ENCODE results near the gene ISLR.

Gene ISLR

GRCh38 chr15:74174219-74174957 lies 878 bp downstream of the ISLR start:
- peak; percentile 95 for DNase-seq

GRCh38 chr15:74174958-74175253 lies 1.4 kb downstream of the ISLR start:
- peak; percentile 31 for DNase-seq

- no peak for DNase-seq
Measured at GRCh38 chr15:74175271-74176191, 2.0 kb downstream of the ISLR start.

GRCh38 chr15:74176262-74177214 lies 3.0 kb downstream of the ISLR start:
- no peak for DNase-seq

GRCh38 chr15:74178326-74179100 lies 5.0 kb downstream of the ISLR start:
- no peak for DNase-seq

GRCh38 chr15:74179101-74179841 lies 5.8 kb downstream of the ISLR start:
- peak; percentile 87 for DNase-seq

GRCh38 chr15:74179983-74180880 lies 6.7 kb downstream of the ISLR start:
- peak; percentile 81 for DNase-seq

GRCh38 chr15:74180881-74181602 lies 7.5 kb downstream of the ISLR start:
- DNase-seq, result peak; percentile 23

- DNase-seq, result no peak
Measured at GRCh38 chr15:74182131-74182530, 8.6 kb downstream of the ISLR start.

- no peak for DNase-seq
Measured at GRCh38 chr15:74184582-74185091, 11.1 kb downstream of the ISLR start.

- DNase-seq, result no peak
Measured at GRCh38 chr15:74185710-74186348, 12.3 kb downstream of the ISLR start.

GRCh38 chr15:74188216-74188615 lies 14.7 kb downstream of the ISLR start:
- no peak for DNase-seq

GRCh38 chr15:74191798-74192197 lies 18.3 kb downstream of the ISLR start:
- no peak for DNase-seq

GRCh38 chr15:74192751-74193150 lies 19.2 kb downstream of the ISLR start:
- DNase-seq, result no peak

- DNase-seq, result no peak
Measured at GRCh38 chr15:74193299-74193718, 19.8 kb downstream of the ISLR start.

GRCh38 chr15:74193905-74194304 lies 20.4 kb downstream of the ISLR start:
- no peak for DNase-seq

- no peak for DNase-seq
Measured at GRCh38 chr15:74194572-74195559, 21.4 kb downstream of the ISLR start.

- peak; percentile 64 for DNase-seq
Measured at GRCh38 chr15:74196175-74196574, 22.7 kb downstream of the ISLR start.
